CD4-positive, alpha-beta T cell treated with Interleukin-21 for 1 hour (primary cell): ENCODE measurements around the gene SBNO2.

ENCODE experiments used
- DNase-seq: peaks from one replicate; pipeline ENCODE4 v3.0.0-alpha.2; 2020

SBNO2 gene

DNA sequence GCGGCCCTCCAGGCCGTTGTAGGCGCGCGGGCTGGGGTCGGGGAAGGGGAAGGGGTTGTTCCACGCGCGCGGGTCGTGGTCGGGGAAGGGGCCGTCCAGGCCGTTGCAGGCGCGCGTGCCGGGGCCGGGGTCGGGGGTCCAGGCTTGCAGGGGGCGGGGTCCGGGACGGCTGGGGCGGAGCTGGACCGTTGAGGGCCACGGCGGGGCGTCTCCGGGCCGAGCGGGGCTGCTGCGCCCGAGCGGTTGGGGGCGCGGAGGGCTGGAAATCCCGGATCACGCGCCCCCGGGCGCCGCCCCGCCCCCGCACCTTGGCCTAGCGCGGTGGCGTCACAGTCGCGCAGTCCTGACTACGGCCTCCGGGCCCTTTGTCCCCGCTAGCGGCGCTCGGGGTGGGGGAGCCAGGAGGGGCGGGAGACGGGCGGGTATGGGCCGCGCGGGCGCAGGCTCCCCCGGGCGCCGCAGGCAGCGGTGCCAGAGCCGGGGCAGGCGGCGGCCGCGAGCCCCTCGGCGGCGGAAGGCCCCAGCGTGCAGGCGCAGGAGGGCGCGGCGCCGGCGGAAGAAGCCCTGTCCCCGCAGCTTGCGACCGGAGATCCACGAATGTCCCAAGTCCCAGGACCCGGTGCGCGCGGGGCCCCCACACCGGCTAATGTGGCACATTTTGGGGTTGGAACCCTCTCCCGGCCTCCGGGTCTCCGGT is 69.6 kb downstream of the SBNO2 start:
- peak; percentile 82 for DNase-seq

DNA sequence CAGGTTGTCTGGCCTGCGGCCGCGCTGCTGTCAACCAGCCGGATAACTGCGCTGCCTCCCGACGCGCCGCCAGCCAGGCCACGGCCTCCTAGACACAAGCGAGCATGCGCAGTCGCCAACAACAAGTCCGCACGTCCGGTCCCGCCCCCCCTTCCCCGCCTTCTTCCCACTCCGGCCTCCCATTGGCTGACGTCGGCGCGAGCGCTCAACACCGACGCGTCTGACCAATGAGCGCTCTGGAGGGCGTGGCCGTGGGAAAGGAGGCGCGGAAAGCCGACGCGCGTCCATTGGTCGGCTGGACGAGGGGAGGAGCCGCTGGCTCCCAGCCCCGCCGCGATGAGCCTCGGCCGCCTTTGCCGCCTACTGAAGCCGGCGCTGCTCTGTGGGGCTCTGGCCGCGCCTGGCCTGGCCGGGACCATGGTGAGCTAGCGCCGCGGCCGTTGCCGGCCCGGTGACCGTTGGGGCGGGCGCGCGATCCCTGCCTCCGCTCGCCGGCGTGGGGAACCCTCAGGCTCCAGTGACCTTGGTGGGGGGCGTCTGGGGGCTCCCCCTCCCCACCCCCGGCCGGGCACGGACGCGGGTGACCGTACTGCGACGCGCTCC is 70.3 kb downstream of the SBNO2 start, which contains the start of gene GPX4:
TSS of gene GPX4 (plus strand) at position 287 of the 603 bp plus-strand sequence. CDS start at position 337, 50 bp downstream.
- DNase-seq: peak; percentile 99

DNA sequence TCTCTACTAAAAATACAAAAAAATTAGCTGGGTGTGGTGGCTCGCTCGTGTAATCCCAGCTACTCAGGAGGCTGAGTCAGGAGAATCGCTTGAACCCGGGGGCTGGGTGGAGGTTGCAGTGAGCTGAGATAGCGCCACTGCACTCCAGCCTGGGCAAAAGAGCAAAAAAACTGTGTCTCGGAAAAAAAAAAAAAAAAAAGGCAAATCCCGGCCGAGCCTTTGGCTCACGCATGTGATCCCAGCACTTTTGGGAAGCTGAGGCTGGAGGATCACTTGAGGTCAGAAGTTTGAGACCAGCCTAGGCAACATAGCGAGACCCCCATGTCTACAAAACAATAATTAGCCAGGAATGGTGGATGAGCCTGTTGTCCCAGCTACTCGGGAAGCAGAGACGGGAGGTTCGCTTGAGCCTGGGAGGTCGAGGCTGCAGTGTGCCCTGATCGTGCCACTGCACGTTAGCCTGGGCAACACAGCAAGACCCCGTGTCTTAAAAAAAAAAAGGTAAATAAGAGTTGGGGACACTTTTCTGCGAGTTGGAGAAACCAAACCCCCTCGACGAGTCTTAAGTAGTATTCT is 70.8 kb downstream of the SBNO2 start:
- no peak for DNase-seq

DNA sequence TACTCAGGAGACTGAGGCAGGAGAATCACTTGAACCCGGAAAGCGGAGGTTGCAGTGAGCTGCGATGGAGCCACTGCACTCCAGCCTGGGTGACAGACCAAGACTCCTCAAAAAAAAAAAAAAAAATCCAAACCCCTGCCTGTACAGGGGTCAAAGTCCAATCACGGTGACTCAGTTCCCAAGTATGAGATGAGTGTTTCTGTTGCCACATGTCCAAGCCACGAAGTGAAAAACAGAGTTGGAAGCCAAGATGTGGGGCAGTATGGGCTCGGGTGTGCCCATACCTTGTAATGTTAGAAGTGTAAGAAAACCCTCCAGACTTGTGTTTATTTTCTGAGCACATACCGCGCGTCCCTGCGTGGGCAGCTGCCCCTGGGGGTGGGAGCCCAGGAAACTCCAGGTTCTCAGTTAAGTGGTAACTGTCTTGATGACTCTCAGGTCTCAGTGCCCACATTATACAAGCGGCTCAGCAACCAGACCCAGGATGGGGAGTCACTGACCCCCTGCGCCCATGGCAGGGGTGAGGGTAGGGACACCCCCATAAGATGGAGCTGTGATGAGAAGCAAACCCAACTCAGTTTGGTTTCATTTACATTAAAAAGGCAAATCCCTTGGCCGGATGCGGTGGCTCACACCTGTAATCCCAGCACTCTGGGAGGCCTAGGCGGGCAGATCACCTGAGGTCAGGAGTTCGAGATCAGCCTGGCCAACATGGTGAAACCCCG is 71.5 kb downstream of the SBNO2 start:
- DNase-seq: peak; percentile 52

DNA sequence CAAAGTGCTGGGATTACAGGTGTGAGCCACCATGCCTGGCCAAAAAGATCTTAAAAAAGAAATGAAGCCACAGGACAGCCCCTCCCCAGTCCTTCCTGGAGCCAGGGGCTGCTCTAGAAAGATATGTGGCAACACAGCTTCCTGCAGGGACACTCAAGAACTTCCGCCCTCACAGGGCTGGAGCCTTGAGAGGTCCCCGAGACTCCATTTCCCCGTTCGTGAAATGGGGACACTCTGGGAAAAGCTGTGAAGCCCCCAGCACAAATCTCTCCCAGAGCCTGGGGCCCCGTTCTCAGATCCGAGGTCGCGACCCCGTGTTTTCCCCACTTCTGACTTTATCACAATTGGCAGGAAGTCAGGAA is 72.8 kb downstream of the SBNO2 start:
- DNase-seq: no peak

DNA sequence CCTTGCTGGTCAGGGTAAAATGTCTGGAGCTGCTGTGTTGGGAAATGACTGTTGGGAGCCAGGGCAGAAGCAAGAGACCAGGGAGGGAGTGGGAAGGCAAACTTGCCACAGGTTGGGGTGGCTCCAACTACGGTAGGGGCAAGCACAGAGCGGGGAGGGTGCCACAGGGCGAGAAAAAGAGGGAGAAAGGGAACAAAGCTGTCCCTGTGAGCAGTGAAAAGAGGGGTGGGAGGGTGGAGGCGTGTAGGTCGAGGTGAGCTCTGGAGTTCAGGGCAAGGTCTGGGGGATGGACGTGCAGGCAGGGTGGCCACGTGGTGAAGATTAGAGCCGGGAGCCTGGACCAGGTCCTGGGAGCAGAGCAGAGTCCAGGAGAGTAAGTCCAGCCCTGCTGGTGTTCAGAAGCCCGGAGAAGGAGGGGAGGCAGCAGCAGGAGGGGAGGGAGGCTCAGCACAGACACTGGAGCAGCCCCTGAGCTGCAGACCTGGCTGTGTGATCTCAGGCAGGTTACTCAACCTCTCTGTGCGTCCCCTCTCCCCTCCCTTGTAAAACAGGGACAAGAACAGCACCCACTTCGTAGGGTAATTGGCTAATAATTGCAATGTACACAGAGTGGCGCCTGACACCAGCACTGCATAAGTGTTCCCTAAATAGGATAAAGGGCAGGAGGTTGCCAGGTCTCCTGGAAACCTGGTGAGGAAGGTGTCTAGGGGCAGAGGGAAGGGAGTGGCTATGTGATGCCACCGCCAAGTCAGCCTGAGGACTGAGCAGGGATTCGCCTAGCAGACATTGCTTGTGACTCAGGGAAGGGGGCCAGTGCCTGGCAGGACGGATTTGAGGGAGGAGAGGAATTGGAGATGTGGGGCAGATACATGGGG is 75.7 kb downstream of the SBNO2 start:
- DNase-seq: no peak

DNA sequence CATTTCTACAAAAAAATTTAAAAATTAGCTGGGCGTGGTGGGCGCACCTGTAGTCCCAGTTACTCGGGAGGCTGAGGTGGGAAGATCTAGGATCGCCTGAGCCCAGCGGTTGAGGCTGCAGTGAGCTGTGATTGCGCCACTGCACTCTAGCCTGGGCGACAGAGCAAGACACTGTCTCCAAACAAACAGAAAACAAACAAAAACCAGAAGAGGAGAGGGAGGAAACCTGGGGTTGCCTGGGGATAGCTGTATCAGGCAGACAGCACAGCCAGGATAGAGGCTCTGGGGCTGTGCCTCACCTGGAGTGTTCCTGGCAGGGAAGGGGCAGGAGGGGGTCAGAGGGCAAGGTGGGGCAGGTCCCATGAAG is 76.3 kb downstream of the SBNO2 start:
- DNase-seq: no peak

DNA sequence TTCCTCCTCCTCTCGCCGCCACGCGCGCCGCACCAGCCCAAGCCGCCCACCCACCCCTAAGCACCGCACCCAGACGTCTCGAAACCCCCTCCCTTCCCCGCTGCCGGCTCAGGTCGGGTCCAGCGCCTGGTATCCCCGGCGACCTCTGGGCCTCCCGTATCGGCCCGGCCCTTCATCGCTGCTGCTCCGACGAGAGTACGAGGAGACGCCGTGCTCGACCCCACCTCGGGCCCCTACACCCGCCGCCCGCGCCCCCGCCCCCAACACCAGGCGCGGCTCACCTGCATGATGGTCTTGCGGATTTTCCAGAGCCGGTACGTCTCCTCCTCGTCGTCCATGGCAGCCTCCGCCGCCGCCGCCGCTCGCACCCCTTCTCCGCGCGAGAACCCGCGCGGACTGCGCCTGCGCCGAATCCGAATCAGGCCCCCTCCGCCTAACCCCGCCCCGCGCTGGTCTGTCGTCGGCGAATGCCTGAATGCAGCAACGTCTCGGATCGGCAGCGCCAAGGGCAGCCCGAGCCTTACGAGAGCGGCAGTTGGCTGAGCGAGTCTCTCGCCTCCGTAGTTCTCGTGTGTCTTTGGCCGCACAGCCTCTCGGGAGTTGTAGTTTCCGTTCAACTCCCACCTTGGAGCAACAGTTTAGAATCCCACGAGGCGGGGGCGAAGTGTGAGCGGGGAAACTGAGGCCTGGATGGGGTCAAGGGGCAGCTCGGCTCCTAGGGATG is 78.9 kb downstream of the SBNO2 start, which contains the start of gene POLR2E:
TSS of gene POLR2E (minus strand) at position 398 of the 724 bp plus-strand sequence. CDS start at position 338, 60 bp downstream.
- peak; percentile 98 for DNase-seq

DNA sequence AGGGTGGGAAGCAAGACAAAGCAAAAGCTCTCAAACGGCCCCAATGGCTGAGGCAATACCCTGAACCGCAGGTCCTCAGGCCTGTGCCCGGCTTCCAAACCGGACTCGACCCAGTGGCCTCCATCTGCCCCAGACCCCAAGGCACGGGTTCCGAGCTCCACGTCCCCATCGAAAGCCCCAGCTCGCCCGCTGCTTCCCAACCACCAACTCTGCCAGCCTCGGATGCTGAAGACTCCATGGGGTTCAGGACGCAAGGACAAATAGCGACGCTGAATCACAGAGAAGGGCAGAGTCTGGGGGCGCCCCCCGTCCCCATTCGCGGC is 79.5 kb downstream of the SBNO2 start:
- DNase-seq: no peak

DNA sequence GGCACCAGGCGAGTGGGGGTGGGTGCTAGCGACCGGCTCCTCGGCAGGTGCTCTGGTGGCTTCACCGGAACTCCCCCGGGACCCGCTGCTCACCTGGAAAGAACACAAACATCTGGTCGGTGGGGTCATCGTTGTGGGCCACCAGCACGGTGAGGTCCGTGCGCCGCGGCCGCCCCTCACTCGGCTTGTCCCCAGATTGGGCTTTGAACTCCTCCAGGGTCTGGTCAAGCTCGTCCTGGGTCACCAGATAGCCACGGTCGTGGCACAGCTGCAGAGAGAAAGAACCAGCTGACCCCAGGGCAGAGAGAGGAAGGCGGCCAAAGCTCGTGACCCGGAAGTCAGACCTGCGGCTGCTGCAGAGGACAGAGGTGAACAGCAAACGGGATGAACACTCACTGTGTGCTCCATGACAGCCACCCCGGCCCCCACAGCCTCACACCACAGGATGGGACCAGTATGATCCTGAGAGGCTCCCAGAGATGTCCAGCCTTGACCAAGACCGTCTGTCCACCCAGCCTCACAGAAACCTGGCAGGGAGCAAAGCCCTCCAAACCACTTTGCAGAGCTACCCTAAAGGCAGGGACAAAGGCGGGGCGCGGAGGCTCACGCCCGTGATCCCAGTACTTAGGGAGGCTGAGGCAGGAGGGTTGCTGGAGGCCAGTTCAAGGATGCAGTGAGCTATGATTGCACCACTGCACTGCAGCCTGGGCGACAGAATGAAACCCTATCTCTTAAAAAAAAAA is 80.1 kb downstream of the SBNO2 start:
- DNase-seq: no peak

DNA sequence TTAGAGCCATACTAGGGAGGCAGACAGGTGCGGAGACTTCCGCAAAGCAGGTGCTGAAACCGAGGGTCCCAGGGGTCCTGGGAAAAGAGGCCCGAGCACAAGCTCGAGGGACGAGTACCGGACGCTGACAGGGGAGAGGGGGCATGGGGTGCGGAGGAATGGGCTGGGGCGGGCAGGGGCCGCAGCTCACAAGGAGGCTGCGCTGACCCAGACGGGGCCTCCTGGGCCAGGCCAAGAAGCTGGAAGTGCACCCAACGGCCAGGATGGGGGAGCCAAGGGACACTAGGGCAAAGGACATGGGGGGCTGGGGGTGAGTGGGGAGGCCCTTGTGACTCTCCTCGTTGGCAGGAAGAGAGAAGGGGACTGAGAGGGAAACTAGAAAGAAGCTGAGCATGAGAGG is 80.7 kb downstream of the SBNO2 start:
- DNase-seq: no peak

DNA sequence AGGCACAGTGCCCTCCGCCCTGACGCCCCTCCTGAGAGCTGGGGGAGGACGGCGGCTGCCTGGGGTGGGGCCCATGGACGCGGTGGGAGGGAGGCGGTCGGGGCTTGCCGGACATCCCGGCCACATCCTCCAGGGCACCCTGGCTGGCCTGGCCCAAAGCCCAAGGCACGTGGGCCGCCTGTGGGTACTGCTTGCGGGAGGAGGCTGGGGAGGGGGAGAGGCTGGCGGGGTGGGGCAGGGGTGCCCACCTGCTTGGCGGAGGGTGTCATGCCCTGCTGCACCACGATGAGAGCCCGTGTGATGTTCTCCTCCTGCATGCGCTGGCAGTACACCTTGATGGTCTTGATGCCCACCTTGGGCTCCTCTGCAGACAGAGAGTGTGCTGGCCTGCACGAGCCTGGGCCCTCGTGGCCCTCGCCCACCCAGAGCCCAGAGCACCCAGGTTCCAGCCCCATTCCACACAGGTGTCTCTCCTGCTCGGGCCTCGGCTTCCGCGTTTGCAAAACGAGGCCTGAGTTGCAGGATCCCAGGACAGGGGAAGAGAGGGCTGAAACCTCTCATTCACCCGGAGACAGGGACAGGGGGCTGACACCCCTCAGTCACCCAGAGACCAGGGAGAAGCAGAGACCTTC is 82.4 kb downstream of the SBNO2 start:
- DNase-seq: no peak

DNA sequence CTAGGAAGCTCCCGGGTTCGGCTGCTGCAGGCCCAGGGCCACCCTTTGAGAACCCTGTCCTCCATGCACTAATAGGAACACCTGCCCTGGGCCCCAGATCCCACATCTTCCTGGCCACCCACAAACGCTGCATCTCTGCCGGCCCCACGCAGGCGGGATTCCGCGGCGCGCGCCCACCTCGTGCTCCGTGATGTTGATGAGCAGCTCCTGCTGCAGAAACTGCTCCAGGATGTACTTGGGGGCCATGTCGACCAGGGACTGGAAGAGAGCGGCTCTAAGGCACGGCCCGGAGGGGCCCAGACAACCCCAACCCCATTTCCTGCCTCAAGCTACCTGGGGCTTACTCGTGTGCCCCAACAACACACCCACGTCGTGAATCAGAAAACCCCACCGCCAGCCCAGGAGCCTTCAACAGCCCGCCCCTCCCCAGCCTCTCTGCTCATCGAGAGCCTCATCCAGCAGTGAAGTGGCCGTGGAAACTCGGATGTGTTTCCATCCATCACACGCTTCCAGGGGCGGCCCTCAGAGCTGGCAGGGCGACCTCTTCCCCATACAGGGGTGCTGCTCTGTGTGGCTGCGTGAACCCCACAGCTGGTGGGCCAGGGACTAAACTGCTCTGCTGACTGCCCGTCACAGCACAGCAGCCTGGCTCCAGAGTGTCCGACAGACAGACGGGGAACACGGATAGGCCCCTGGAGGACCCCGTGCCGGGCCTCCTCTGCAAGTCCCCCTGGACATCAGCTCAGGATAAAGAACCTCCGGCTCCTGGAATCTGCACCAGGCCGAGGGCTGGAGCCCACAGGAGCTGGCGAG is 83.1 kb downstream of the SBNO2 start:
- no peak for DNase-seq

DNA sequence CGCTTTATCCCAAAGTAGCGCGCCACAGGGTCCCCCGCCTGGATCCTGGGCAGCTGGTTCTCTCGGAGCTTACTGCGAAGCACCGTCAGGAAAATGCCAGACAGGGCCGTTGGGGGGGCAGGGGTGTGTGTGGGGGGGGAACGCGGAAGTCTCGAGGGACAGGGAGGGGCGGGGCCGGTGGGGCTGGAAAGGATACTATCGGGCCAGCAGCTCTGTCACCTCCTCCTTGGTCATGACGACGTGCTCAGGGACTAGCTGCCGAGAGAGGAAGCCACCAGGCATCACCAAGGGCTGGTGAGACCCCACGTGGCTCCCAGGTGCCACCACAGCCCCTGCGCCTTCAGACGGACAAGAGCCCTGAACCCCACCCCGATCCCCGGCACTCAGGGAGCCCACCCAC is 84.2 kb downstream of the SBNO2 start:
- DNase-seq: peak; percentile 72

DNA sequence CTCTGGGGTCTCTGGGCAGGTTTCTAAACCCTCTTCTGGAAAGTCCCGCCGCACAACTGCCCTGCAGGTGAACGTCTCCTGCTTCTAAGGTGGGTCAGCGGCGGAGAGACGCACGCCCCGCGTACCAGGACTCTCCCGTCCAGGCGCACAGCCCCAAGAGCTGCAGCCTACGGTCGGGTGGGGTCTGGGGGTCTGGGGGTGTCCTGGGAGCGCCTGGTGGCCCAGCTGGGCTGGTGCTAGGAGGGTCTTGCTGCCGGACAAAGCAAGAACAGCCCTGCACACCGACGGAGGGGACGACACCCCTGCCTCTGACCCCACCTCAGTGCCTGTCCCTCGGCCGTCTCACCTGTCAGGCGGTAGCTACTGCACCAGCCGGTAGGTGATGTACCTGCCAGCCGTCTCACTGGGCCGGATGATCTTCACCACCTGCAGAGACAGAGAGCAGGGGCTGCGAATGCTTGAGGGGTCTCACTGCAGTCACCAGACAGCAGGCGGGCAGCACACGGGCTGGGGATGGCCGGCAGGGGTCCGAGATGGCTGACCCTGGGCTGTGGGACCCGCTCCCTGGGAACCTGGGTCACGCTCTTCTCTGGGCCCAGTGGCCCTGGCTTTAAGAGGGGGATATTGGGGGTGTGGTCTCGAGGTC is 84.8 kb downstream of the SBNO2 start:
- no peak for DNase-seq

DNA sequence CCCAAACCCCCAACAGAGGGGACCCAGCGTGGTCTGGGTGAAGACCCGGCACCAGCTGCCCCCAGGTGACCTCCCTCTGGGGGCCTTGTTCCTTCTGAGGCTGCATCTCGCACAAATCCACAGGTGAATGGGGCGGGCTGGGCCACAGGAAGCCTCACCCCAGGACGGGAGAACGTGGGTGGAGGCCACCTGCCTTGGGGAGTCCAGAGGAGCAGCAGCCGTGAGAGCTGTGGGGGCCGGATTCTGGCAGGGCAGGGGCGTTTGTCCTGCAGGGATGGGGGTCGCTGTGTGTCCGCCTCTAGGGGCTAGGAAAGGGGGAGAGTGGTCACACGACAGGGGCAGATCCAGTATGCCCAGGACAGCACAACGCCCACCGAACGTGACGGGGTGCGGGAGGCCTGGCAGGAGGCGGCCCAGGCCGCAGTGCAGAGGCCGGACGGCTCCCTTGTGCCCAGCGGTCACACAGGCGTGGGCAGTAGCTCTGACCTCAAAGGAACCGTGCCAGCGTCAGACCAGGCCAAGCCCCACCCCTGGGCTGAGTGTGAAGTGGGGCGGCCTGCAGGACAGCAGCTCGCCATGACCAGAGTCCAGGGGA is 85.6 kb downstream of the SBNO2 start:
- DNase-seq: no peak

DNA sequence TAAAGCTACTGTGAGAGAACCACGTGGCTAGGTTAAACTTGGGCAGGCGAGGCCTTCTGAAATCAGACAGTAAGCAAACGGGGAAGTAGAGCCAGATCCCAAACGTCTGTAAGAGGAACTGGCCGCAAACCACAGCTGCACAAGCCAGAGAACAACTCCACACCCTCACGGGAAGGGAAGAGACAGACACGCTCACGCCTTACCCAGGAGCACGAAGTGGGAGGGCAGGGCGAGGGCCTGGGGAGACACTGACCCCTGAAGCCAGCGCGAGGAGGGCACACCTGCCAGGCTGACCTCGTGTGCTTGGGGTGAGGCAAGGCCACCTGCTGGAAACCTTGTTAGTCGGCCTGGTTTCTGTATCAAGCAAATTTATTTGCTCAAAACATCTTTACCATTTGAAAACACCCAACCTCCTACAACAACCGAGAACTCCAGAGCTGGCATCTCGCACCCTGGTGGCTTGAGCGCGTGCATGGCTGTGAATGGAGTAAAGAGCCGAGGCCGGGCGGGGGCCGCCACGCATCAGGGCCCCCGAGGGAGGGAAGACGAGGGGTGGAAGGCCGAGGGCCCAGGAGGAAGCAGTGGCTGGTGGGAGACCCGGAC is 86.2 kb downstream of the SBNO2 start:
- peak; percentile 63 for DNase-seq

DNA sequence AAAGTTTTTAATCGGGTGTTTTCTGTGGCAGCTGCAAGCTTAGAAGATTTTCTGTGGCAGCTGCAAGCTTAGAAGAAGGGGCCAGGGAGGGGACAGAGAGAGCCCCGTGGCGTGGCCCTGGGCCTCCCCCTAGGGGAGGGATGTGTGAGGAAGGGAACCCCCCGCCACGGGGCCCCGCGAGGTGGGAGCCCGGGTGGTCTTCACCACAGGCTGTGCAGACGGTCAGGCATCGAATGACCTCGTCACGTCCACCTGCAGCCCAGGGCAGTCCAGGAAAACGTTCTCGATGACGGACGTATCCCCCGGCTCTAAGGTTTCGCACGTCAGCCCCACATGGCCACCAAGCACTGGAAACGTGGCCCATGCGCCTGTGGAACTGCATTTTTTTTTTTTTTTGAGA is 87.5 kb downstream of the SBNO2 start:
- DNase-seq: no peak
